HCT116 (cell line): Measurements from ENCODE around the gene MANBA. TPM values are rescaled to one million over a fixed set of nuclear protein-coding genes. Genes with fewer than 3 reads are reported as not detected.

Source experiments
- ATAC-seq: fragments of 200-7000 bp; cut with Tn5 transposase; 2 replicates; pipeline ENCODE4 v1.9.1; 2020; ENCODE audit warnings: mild to moderate bottlenecking, moderate library complexity
- BruUV-seq: library from RNA; stranded (reverse); fragments of 400-500 nt; replicated peaks from 2 replicates; lab custom pipeline; 2021; lab: Mats Ljungman, UMichigan
- CTCF ChIA-PET: fragments of 300-600 bp; sonication (Branson Sonifier 250); formaldehyde crosslinking; loops from one replicate; lab custom pipeline; 2021; ENCODE audit warnings: antibody characterized with exemption; lab: Charles Lee
- POLR2A ChIA-PET: fragments of 300-600, 350-600 bp; sonication (Branson Sonifier 250); formaldehyde crosslinking; loops from one replicate; lab custom pipeline; 2021; ENCODE audit warnings: antibody characterized with exemption; lab: Charles Lee
- RAD21 ChIA-PET, 2 experiments: fragments of 300-600 bp; sonication (Branson Sonifier 250); formaldehyde crosslinking; loops; one replicate each; lab custom pipeline; 2023; ENCODE audit warnings: low total read pairs in 2 of 2; ENCODE audit not compliant: uncharacterized antibody in 2 of 2, unreplicated experiment in 2 of 2, low non-redundant PET in 1 of 2; lab: Charles Lee
- DNase-seq: peaks from one replicate; pipeline ENCODE4 v3.0.0-alpha.2; 2010; ENCODE audit warnings: low read depth, low spot score
- H2AFZ ChIP-seq: fragments of 200-600 bp; shearing (Covaris generic), sonication (generic); 2 replicates; pipeline ENCODE4 v1.6.1; 2017; ENCODE audit warnings: low read depth, mixed run types, mixed read lengths, antibody characterized with exemption, low read length; ENCODE audit not compliant: poor library complexity, severe bottlenecking
- H3K27ac ChIP-seq: 2 replicates; pipeline ENCODE4 v1.5.1; 2012; ENCODE audit warnings: low read depth, low read length
- H3K27me3 ChIP-seq: fragments of 200-600 bp; sonication (generic); 2 replicates; pipeline ENCODE4 v1.6.1; 2016; ENCODE audit warnings: mixed run types, low read length, mixed read lengths; ENCODE audit not compliant: insufficient read depth
- H3K36me3 ChIP-seq, 2 experiments: fragments of 200-500 bp in 1 of 2; fragments of 200-600 bp in 1 of 2; sonication (Bioruptor generic) in 1 of 2; sonication (generic) in 1 of 2; 2 replicates each; pipeline versions ENCODE4 v1.5.1 to v1.6.1; 2014 to 2016; ENCODE audit warnings: low read length in 2 of 2, inconsistent platforms in 1 of 2, mixed read lengths in 1 of 2, mixed run types in 1 of 2; ENCODE audit not compliant: insufficient read depth in 2 of 2, control insufficient read depth in 1 of 2
- H3K4me1 ChIP-seq, 2 experiments: fragments of 200-600 bp in 1 of 2; sonication (generic) in 1 of 2; 2 replicates each; pipeline versions ENCODE4 v1.5.1 to v1.6.1; 2012 to 2017; ENCODE audit warnings: low read length in 2 of 2, inconsistent platforms in 1 of 2, mild to moderate bottlenecking in 1 of 2, mixed read lengths in 1 of 2, mixed run types in 1 of 2, moderate library complexity in 1 of 2; ENCODE audit not compliant: insufficient read depth in 2 of 2, control insufficient read depth in 1 of 2
- H3K4me2 ChIP-seq: fragments of 200-600 bp; sonication (generic); 2 replicates; pipeline ENCODE4 v1.6.1; 2017; ENCODE audit warnings: mixed run types, low read length, mixed read lengths
- H3K4me3 ChIP-seq, 2 experiments: fragments of 200-600 bp in 1 of 2; sonication (generic) in 1 of 2; replicated peaks in 1 of 2; 2 replicates each; pipeline ENCODE4 v1.5.1; 2011 to 2016; ENCODE audit warnings: low read length in 2 of 2, control low read depth in 1 of 2, low read depth in 1 of 2, mild to moderate bottlenecking in 1 of 2, mixed read lengths in 1 of 2, mixed run types in 1 of 2
- H3K79me2 ChIP-seq: fragments of 200-600 bp; sonication (generic); 2 replicates; pipeline ENCODE4 v1.6.1; 2017; ENCODE audit warnings: mild to moderate bottlenecking, mixed run types, low read length, moderate library complexity, mixed read lengths; ENCODE audit not compliant: insufficient read depth
- H3K9ac ChIP-seq: fragments of 200-600 bp; sonication (generic); 2 replicates; pipeline ENCODE4 v1.6.1; 2016; ENCODE audit warnings: low read length, mixed read lengths
- H3K9me2 ChIP-seq: fragments of 200-600 bp; sonication (generic), shearing (Covaris generic); 2 replicates; pipeline ENCODE4 v1.6.1; 2017; ENCODE audit warnings: mixed run types, mild to moderate bottlenecking, moderate library complexity; ENCODE audit not compliant: insufficient read depth
- H3K9me3 ChIP-seq, 2 experiments: fragments of 200-500 bp in 1 of 2; fragments of 200-600 bp in 1 of 2; sonication (Bioruptor generic) in 1 of 2; sonication (generic) in 1 of 2; 2 replicates each; pipeline ENCODE4 v1.6.1; 2014 to 2017; ENCODE audit warnings: low read length in 2 of 2, mixed read lengths in 2 of 2, inconsistent platforms in 1 of 2, low read depth in 1 of 2, mild to moderate bottlenecking in 1 of 2, mixed run types in 1 of 2, moderate library complexity in 1 of 2; ENCODE audit not compliant: control insufficient read depth in 1 of 2, insufficient read depth in 1 of 2
- H4K20me1 ChIP-seq: fragments of 200-600 bp; sonication (generic), shearing (Covaris generic); 2 replicates; pipeline ENCODE4 v1.6.1; 2017; ENCODE audit warnings: mixed run types, mild to moderate bottlenecking, moderate library complexity; ENCODE audit not compliant: insufficient read depth
- CTCF ChIP-seq, 3 experiments: fragments of 200-600 bp in 1 of 3; sonication (generic) in 1 of 3; IDR thresholded peaks in 2 of 3; conservative IDR thresholded peaks in 1 of 3; 2 replicates each; pipeline ENCODE4 v1.5.1; 2012 to 2017; ENCODE audit warnings: low read depth in 2 of 3, low read length in 2 of 3, antibody characterized with exemption in 1 of 3, borderline replicate concordance in 1 of 3, control low read depth in 1 of 3, mild to moderate bottlenecking in 1 of 3, mixed read lengths in 1 of 3, mixed run types in 1 of 3, moderate library complexity in 1 of 3; ENCODE audit not compliant: insufficient read depth in 1 of 3
- ELF1 ChIP-seq: IDR thresholded peaks from 2 replicates; pipeline ENCODE4 v1.6.1; 2012; ENCODE audit warnings: low read depth, borderline replicate concordance
- FOSL1 ChIP-seq: IDR thresholded peaks from 2 replicates; pipeline ENCODE4 v1.6.1; 2012; ENCODE audit warnings: low read depth
- JUND ChIP-seq: IDR thresholded peaks from 2 replicates; pipeline ENCODE4 v1.6.1; 2012
- POLR2A ChIP-seq: IDR thresholded peaks from 2 replicates; pipeline ENCODE4 v1.7.0; 2011; ENCODE audit warnings: borderline replicate concordance; ENCODE audit not compliant: insufficient read depth, insufficient read length; ENCODE audit errors: extremely low read depth
- POLR2AphosphoS5 ChIP-seq: IDR thresholded peaks from 2 replicates; pipeline ENCODE4 v1.6.1; 2011; ENCODE audit warnings: mild to moderate bottlenecking, low read depth, low read length, moderate library complexity
- TCF7L2 ChIP-seq: IDR thresholded peaks from 2 replicates; pipeline ENCODE4 v1.7.0; 2011; ENCODE audit warnings: borderline replicate concordance, inconsistent platforms; ENCODE audit not compliant: insufficient read depth, insufficient read length; ENCODE audit errors: extremely low read depth
- YY1 ChIP-seq: IDR thresholded peaks from 2 replicates; pipeline ENCODE4 v1.6.1; 2011; ENCODE audit warnings: low read length, low read depth, moderate library complexity, mild to moderate bottlenecking; ENCODE audit not compliant: insufficient replicate concordance; ENCODE audit errors: extremely low read depth
- ZFX ChIP-seq: fragments of 450-650 bp; IDR thresholded peaks from 2 replicates; pipeline ENCODE4 v1.6.1; 2017
- ZNF274 ChIP-seq: fragments of 200-500 bp; sonication (Bioruptor generic); IDR thresholded peaks from 2 replicates; pipeline ENCODE4 v1.6.1; 2014; ENCODE audit warnings: mild to moderate bottlenecking, low read depth, low read length, inconsistent platforms
- intact Hi-C: fragments of 100-400 bp; cut with micrococcal nuclease; formaldehyde crosslinking; loops from 2 replicates; pipeline ENCODE4 v1.10.0; 2022
- total RNA-seq: library from RNA; stranded (reverse); gene quantifications from one replicate; pipeline ENCODE4 v1.2.1, GENCODE V29; 2021; ENCODE audit not compliant: unreplicated experiment
- TF ChIP-seq, protein P1 (sequence below): IDR thresholded peaks from 2 replicates; pipeline ENCODE4 v1.6.1; 2012

MANBA gene
- total RNA-seq, 1 experiment from 2014 or later: 21.3 TPM

GRCh38 chr4:102642631-102643298, 118.0 kb downstream of the MANBA start:
- intact Hi-C loops: no loop called here
- POLR2A ChIA-PET: no interaction called here

More at GRCh38 chr4:102642631-102643298, 118.0 kb downstream of the MANBA start:
- Histone ChIP-seq H2AFZ (no peak overlapping the region), H3K9me3 (no peaks in the 10 kb centered on the region), H3K4me2 (no peak overlapping the region), H3K27me3 (no peaks in the 10 kb centered on the region), H3K4me3 (no peak overlapping the region), H3K36me3 (no peaks in the 10 kb centered on the region), H3K9me2 (no peaks in the 10 kb centered on the region), H3K27ac (no peak overlapping the region), H3K4me1 (peaks cover 0 to 12% of the 10 kb centered on the region in 2 experiments; a peak in 2 of 4 replicates), H3K9ac (no peak overlapping the region), H4K20me1 (no peaks in the 10 kb centered on the region), H3K79me2 (no peaks in the 10 kb centered on the region)
- no TSS peak for BruUV-seq
- CTCF ChIA-PET: no interaction called here
- DNase-seq (no peak), ATAC-seq (no peak)
- RAD21 ChIA-PET: no interaction called here
- TF ChIP-seq POLR2A: no peak
- no peak for TF ChIP-seq ZFX
- no peak for TF ChIP-seq TCF7L2
- TF ChIP-seq CTCF (IDR thresholded peaks at IDR 0.05 in 2 of 3, conservative IDR thresholded peaks at IDR 0.05 in 1 of 3; ENCODE audit: borderline replicate concordance in 1 of 3, insufficient read depth in 1 of 3, low read depth in 2 of 3, low read length in 2 of 3): no peak
- no peak for TF ChIP-seq ELF1
- no peak for TF ChIP-seq POLR2AphosphoS5
- no peak for TF ChIP-seq FOSL1
- TF ChIP-seq ZNF274: no peak
- TF ChIP-seq YY1: no peak
- TF ChIP-seq JUND: no peak
- TF ChIP-seq, protein P1, sequence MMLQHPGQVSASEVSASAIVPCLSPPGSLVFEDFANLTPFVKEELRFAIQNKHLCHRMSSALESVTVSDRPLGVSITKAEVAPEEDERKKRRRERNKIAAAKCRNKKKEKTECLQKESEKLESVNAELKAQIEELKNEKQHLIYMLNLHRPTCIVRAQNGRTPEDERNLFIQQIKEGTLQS: no peak
